Measurements from ENCODE around the gene RELN. TPM values are rescaled to one million over a fixed set of nuclear protein-coding genes. Genes with fewer than 3 reads are reported as not detected.

Gene RELN
- total RNA-seq, 1 experiment from 2014 or later: 0.02 TPM

DNA sequence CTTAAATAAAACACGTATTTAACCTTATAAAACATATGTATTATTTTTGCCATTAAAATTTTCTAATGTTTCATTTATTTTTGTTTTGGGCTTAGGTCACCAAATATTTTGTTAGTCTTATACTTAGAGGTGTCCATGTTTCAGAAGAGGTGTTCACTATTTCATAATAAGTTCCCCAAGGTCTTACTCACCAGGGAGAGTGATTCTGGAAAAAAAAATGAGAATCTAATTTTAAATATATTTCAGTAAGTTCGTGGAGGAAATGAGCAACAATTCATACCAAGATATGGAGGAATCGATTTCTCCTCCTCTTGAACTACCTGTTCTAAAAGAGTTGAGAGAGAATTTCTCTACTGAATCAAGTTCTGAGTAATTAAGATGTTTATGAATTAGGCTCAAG lies 271.9 kb downstream of the RELN start:
- no CpG with 5 or more reads among the region's 3 CpGs for WGBS (ENCODE audit: extremely low coverage, insufficient read length, low lambda C conversion rate)
- Mint-ChIP-seq H3K9me3 (no peaks in the 10 kb centered on the region), H3K4me1 (no peaks in the 10 kb centered on the region), H3K27ac (no peak overlapping the region), H3K27me3 (ENCODE audit: low read depth) (no peaks in the 10 kb centered on the region; the same call in none of the 2 replicates), H3K4me3 (no peak overlapping the region), H3K36me3 (ENCODE audit: insufficient read depth in 1 of 3, low read depth in 3 of 3) (no peaks in the 10 kb centered on the region)
- Histone ChIP-seq H4K20me1 (ENCODE audit: control insufficient read depth, insufficient read depth, insufficient read length) (no peaks in the 10 kb centered on the region), H3T11ph (ENCODE audit: low read length) (no peak overlapping the region), H3K9ac (ENCODE audit: extremely low read depth, insufficient read length, low read length) (no peak overlapping the region), H3K79me2 (ENCODE audit: insufficient read depth, low read length) (no peaks in the 10 kb centered on the region), H3K27me3 (ENCODE audit: insufficient read depth, low read length) (no peaks in the 10 kb centered on the region), H2BK20ac (ENCODE audit: low read depth, low read length, poor library complexity, severe bottlenecking) (no peak overlapping the region), H3K4me1 (ENCODE audit: insufficient read depth, low read length) (no peaks in the 10 kb centered on the region), H3K79me1 (ENCODE audit: insufficient read depth, low read depth, low read length, poor library complexity, severe bottlenecking) (no peaks in the 10 kb centered on the region), H4K8ac (replicated peaks; ENCODE audit: insufficient read length, low read depth, low read length) (no peak overlapping the region), H2BK5ac (ENCODE audit: insufficient read length, low read length) (no peak overlapping the region), H3K14ac (ENCODE audit: insufficient read depth, low read length) (no peak overlapping the region), H2AK5ac (ENCODE audit: insufficient read length, low read length) (no peak overlapping the region), H3K27ac (ENCODE audit: insufficient read length, low read depth, low read length) (no peak overlapping the region), H4K5ac (ENCODE audit: insufficient read length, low read depth, low read length) (no peak overlapping the region), H3K56ac (ENCODE audit: insufficient read length, low read depth, low read length) (no peak overlapping the region), H2BK12ac (ENCODE audit: insufficient read length, low read depth, low read length) (no peak overlapping the region), H3K4me2 (ENCODE audit: insufficient read depth, insufficient read length, low read length) (no peak overlapping the region), H3K23ac (ENCODE audit: insufficient read length, low read depth, low read length) (no peak overlapping the region), H3K23me2 (ENCODE audit: insufficient read length, low read depth, low read length, poor library complexity, severe bottlenecking) (no peaks in the 10 kb centered on the region), H4K91ac (ENCODE audit: insufficient read length, low read depth, low read length) (no peak overlapping the region), H2BK15ac (ENCODE audit: low read depth, low read length) (no peak overlapping the region), H3K18ac (ENCODE audit: insufficient read length, low read depth, low read length) (no peak overlapping the region), H3K9me3 (ENCODE audit: control insufficient read depth, low read depth, low read length) (no peaks in the 10 kb centered on the region), H2BK120ac (ENCODE audit: low read depth, low read length, poor library complexity, severe bottlenecking) (no peak overlapping the region), H3K4ac (ENCODE audit: low read depth, low read length) (no peak overlapping the region), H2AFZ (ENCODE audit: low read length) (no peak overlapping the region)
- TF ChIP-seq, protein P1, sequence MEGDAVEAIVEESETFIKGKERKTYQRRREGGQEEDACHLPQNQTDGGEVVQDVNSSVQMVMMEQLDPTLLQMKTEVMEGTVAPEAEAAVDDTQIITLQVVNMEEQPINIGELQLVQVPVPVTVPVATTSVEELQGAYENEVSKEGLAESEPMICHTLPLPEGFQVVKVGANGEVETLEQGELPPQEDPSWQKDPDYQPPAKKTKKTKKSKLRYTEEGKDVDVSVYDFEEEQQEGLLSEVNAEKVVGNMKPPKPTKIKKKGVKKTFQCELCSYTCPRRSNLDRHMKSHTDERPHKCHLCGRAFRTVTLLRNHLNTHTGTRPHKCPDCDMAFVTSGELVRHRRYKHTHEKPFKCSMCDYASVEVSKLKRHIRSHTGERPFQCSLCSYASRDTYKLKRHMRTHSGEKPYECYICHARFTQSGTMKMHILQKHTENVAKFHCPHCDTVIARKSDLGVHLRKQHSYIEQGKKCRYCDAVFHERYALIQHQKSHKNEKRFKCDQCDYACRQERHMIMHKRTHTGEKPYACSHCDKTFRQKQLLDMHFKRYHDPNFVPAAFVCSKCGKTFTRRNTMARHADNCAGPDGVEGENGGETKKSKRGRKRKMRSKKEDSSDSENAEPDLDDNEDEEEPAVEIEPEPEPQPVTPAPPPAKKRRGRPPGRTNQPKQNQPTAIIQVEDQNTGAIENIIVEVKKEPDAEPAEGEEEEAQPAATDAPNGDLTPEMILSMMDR (conservative IDR thresholded peaks at IDR 0.05): no peak
- DNase-seq: no peak

Data from H9 (cell line).